Hematopoietic multipotent progenitor cell treated with erythropoietin and hydrocortisone succinate and interleukin-3 and kit ligand, for 8 days (in vitro differentiated cells): Measurements from ENCODE around the gene EIF5A.
"Not testable (repeated sequence)": the region's sequence is repeated elsewhere in the genome, so short reads cannot be mapped to it uniquely, and the experiment has no call there.

Experiments used
- DNase-seq: peaks from one replicate; pipeline ENCODE4 v3.0.0-alpha.2; 2015

The EIF5A gene

GRCh38 chr17:7332600-7333069, 25.2 kb downstream of the EIF5A start:
- DNase-seq: peak; percentile 37

- no peak for DNase-seq
These were observed 27.6 kb downstream of the EIF5A start for GRCh38 chr17:7334938-7335538.

- DNase-seq: not testable (repeated sequence)
These were observed 28.3 kb downstream of the EIF5A start for GRCh38 chr17:7335765-7336164.

- DNase-seq: peak; percentile 86
These were observed 29.1 kb downstream of the EIF5A start, which contains the start of gene ACAP1 for GRCh38 chr17:7336240-7337175. Gene ACAP1 (plus strand): TSS chr17:7336529. CDS start chr17:7336735, 206 bp downstream.

- DNase-seq: not testable (repeated sequence)
These were observed 30.2 kb downstream of the EIF5A start for GRCh38 chr17:7337600-7337999.

GRCh38 chr17:7340179-7340578, 32.8 kb downstream of the EIF5A start:
- DNase-seq: no peak

- no peak for DNase-seq
These were observed 34.4 kb downstream of the EIF5A start for GRCh38 chr17:7341842-7342241.

- no peak for DNase-seq
These were observed 35.8 kb downstream of the EIF5A start for GRCh38 chr17:7343250-7343649.

GRCh38 chr17:7346761-7347614, 39.6 kb downstream of the EIF5A start:
- DNase-seq: no peak

GRCh38 chr17:7347630-7348477, 40.4 kb downstream of the EIF5A start:
- no peak for DNase-seq

GRCh38 chr17:7348478-7349242, 41.2 kb downstream of the EIF5A start:
- no peak for DNase-seq

- peak; percentile 82 for DNase-seq
These were observed 44.5 kb downstream of the EIF5A start, which contains the start of gene KCTD11 for GRCh38 chr17:7351665-7352502. Gene KCTD11 (plus strand): TSS chr17:7352162.

- no peak for DNase-seq
These were observed 45.1 kb downstream of the EIF5A start for GRCh38 chr17:7352503-7352889.

- no peak for DNase-seq
These were observed 45.6 kb downstream of the EIF5A start for GRCh38 chr17:7352910-7353635.

GRCh38 chr17:7354262-7354843, 46.9 kb downstream of the EIF5A start:
- DNase-seq: peak; percentile 28

- peak; percentile 80 for DNase-seq
These were observed 47.6 kb downstream of the EIF5A start, which contains the start of gene TMEM95 for GRCh38 chr17:7355053-7355452. Gene TMEM95 (plus strand): TSS chr17:7355156. CDS start chr17:7355205, 49 bp downstream.

- no peak for DNase-seq
These were observed 48.1 kb downstream of the EIF5A start for GRCh38 chr17:7355573-7355972.

GRCh38 chr17:7356072-7356549, 48.7 kb downstream of the EIF5A start:
- peak; percentile 80 for DNase-seq

GRCh38 chr17:7356756-7357155, 49.3 kb downstream of the EIF5A start:
- no peak for DNase-seq
